ENCODE results near the gene N4BP3. TPM values are rescaled to one million over a fixed set of nuclear protein-coding genes. Genes with fewer than 3 reads are reported as not detected.

Gene N4BP3
- total RNA-seq, 8 experiments from 2014 or later = 0.41 to 11.4 (median 7.8) TPM

GRCh38 chr5:178149199-178149932 is 36.0 kb downstream of the N4BP3 start:
- H3K27ac ChIP-seq = no peak overlapping the region
- no peak overlapping the region for H3K4me3 ChIP-seq
- in situ Hi-C loops (cut with MboI; ENCODE audit: low pct_unique_long_range_greater_than_20kb in 2 of 9, low sequenced_read_pairs in 9 of 9, unreplicated experiment in 9 of 9) = loop anchor here in 1 of 9 experiments (10.0 kb wide), 1 partner anchor 75 kb away; no protein-coding TSS in a partner anchor
- ATAC-seq (replicated peaks in 6 of 8) = peak in 3 of 8 experiments; percentile 9 to 19 (median 16)
- 0 to 100% (median 77%) methylated on average over 1 to 7 of the region's 11 CpGs; no CpG with 5 or more reads in 2 of the 10 experiments for WGBS, 10 experiments
- peaks cover 6 to 7% of the 10 kb centered on the region in 2 donors for H3K4me1 ChIP-seq (replicated peaks in 1 of 2)

- Histone ChIP-seq H3K27ac (no peak overlapping the region), H3K4me3 (no peak overlapping the region), H3K4me1 (replicated peaks in 1 of 2) (peaks cover 6 to 7% of the 10 kb centered on the region in 2 donors)
- ATAC-seq (replicated peaks in 6 of 8) = no peak
- in situ Hi-C loops (cut with MboI; ENCODE audit: low pct_unique_long_range_greater_than_20kb in 2 of 9, low sequenced_read_pairs in 9 of 9, unreplicated experiment in 9 of 9) = loop anchor here in 4 of 9 experiments (10.0 to 25.0 kb wide), 3 partner anchors 76 to 539 kb away; partner anchors contain the start of gene B4GALT7 (in 1 of the 4)
- WGBS, 10 experiments = 80 to 100% (median 90%) methylated on average over 1 to 3 of the region's 11 CpGs; no CpG with 5 or more reads in 3 of the 10 experiments
Observed at GRCh38 chr5:178150977-178151734, 37.8 kb downstream of the N4BP3 start.

GRCh38 chr5:178152491-178153444 is 39.4 kb downstream of the N4BP3 start:
- Histone ChIP-seq H3K27ac (peak overlapping the region; percentile 59 to 85), H3K4me3 (peak overlapping the region; percentile 57 to 86 (median 75)), H3K4me1 (replicated peaks in 1 of 2) (peaks cover 6 to 7% of the 10 kb centered on the region in 2 donors)
- WGBS, 10 experiments = 0 to 87% (median 15%) methylated on average over 2 to 17 of the region's 31 CpGs
- ATAC-seq (replicated peaks in 6 of 8) = no peak
- in situ Hi-C loops (cut with MboI; ENCODE audit: low pct_unique_long_range_greater_than_20kb in 2 of 9, low sequenced_read_pairs in 9 of 9, unreplicated experiment in 9 of 9) = loop anchor here in 4 of 9 experiments (10.0 to 25.0 kb wide), 3 partner anchors 78 to 540 kb away; partner anchors contain the start of gene B4GALT7 (in 1 of the 4)

DNA sequence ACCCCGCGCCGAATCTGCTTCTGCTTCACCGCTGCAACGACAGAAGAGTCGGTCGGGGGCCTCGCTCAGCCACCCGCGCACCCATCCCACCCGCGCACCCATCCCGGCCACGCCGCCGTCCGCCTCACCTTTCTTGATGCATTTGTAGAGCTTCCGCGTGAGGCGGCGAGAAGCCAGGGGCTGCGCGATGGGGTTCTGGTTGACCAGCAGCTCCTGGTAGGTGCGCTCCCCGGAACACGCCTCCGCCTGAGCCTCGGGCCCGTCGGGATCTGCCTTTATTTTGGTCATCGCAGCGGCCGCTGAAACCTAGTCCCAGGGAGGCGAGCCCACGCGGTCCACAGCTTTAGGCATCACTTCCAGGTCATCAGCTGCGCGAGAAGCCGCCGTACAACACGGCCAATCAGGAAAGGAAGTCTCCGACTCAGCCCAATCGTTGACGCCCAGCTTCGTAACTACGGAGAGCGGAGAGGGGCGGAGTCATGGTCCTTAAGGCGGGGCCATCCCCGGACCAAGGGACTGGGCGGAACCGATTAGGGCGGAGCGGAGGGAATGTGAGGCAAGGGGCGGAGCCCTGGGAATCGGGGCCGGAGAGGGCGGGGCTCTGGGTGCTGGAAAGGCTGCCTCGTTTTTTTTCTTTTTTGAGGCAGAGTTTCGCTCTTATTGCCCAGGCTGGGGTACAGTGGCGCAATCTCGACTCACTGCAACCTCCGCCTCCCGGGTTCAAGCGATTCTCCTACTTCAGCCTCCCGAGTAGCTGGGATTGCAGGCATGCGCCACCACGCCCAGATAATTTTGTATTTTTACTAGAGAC is 40.4 kb downstream of the N4BP3 start, which contains the start of gene NHP2:
TSS of gene NHP2 (minus strand) at position 356 of the 811 bp plus-strand sequence. CDS start at position 288, 68 bp downstream.
- peaks cover 6 to 7% of the 10 kb centered on the region in 2 donors for H3K4me1 ChIP-seq (replicated peaks in 1 of 2)
- peak within 1 kb of the TSS; percentile 57 to 86 (median 75) for H3K4me3 ChIP-seq
- peak; percentile 89 to 98 (median 96) for ATAC-seq (replicated peaks in 6 of 8)
- peak within 1 kb of the TSS; percentile 59 to 85 for H3K27ac ChIP-seq
- in situ Hi-C loops (cut with MboI; ENCODE audit: low pct_unique_long_range_greater_than_20kb in 2 of 9, low sequenced_read_pairs in 9 of 9, unreplicated experiment in 9 of 9) = loop anchor here in 4 of 9 experiments (10.0 to 25.0 kb wide), 3 partner anchors 79 to 541 kb away; partner anchors contain the start of gene B4GALT7 (in 1 of the 4)
- WGBS, 10 experiments = 0 to 67% (median 1%) methylated on average over 3 to 15 of the region's 68 CpGs; no CpG with 5 or more reads in 5 of the 10 experiments

DNA sequence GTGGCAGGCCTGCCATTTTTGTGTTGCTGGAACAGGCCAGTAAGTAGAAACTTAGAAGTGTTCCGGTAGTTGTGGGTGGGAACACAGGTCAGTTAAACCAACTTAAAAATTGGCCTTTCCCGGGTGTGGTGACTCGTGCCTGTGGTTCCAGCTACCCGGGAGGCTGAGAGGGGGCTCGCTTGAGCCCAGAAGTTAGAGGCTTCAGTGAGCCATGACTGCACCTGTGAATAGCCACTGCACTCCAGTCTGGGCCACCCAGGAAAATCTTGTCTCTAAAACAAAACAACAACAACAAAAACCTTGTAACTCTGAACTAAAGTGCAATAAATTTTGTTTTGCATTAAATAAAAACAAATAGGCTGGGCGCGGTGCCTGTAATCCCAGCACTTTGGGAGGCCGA is 41.7 kb downstream of the N4BP3 start:
- in situ Hi-C loops (cut with MboI; ENCODE audit: low pct_unique_long_range_greater_than_20kb in 2 of 9, low sequenced_read_pairs in 9 of 9, unreplicated experiment in 9 of 9) = loop anchor here in 4 of 9 experiments (10.0 to 25.0 kb wide), 3 partner anchors 80 to 543 kb away; partner anchors contain the start of gene B4GALT7 (in 1 of the 4)
- H3K27ac ChIP-seq = no peak overlapping the region
- WGBS, 10 experiments = 60 to 94% (median 76%) methylated on average over 1 to 8 of the region's 8 CpGs; no CpG with 5 or more reads in 4 of the 10 experiments
- peaks cover 6 to 7% of the 10 kb centered on the region in 2 donors for H3K4me1 ChIP-seq (replicated peaks in 1 of 2)
- H3K4me3 ChIP-seq = no peak overlapping the region
- no peak for ATAC-seq (replicated peaks in 6 of 8)

GRCh38 chr5:178160176-178160575 is 46.8 kb downstream of the N4BP3 start:
- in situ Hi-C loops (cut with MboI; ENCODE audit: low pct_unique_long_range_greater_than_20kb in 2 of 9, low sequenced_read_pairs in 9 of 9, unreplicated experiment in 9 of 9) = loop anchor here in 6 of 9 experiments (10.0 to 25.0 kb wide), 3 partner anchors 85 to 548 kb away; partner anchors contain the start of gene B4GALT7 (in 1 of the 6)
- Histone ChIP-seq H3K4me3 (no peak overlapping the region), H3K4me1 (replicated peaks in 1 of 2) (no peaks in the 10 kb centered on the region), H3K27ac (no peak overlapping the region)
- ATAC-seq (replicated peaks in 6 of 8) = no peak
- 30 to 92% (median 81%) methylated on average over 1 to 4 of the region's 5 CpGs; no CpG with 5 or more reads in 2 of the 10 experiments for WGBS, 10 experiments

- no peak overlapping the region for H3K27ac ChIP-seq
- no peaks in the 10 kb centered on the region for H3K4me1 ChIP-seq (replicated peaks in 1 of 2)
- 69 to 90% (median 86%) methylated on average over 2 to 9 of the region's 9 CpGs; no CpG with 5 or more reads in 6 of the 10 experiments for WGBS, 10 experiments
- no peak overlapping the region for H3K4me3 ChIP-seq
- in situ Hi-C loops (cut with MboI; ENCODE audit: low pct_unique_long_range_greater_than_20kb in 2 of 9, low sequenced_read_pairs in 9 of 9, unreplicated experiment in 9 of 9) = loop anchor here in 6 of 9 experiments (10.0 to 25.0 kb wide), 3 partner anchors 88 to 550 kb away; partner anchors contain the start of gene B4GALT7 (in 1 of the 6)
- no peak for ATAC-seq (replicated peaks in 6 of 8)
Observed at GRCh38 chr5:178162481-178162880, 49.1 kb downstream of the N4BP3 start.

GRCh38 chr5:178163772-178164735 is 50.7 kb downstream of the N4BP3 start:
- WGBS, 10 experiments = 11 to 64% (median 24%) methylated on average over 1 to 17 of the region's 33 CpGs
- Histone ChIP-seq H3K4me3 (peak overlapping the region; percentile 6 to 22 (median 16)), H3K27ac (no peak overlapping the region), H3K4me1 (replicated peaks in 1 of 2) (no peaks in the 10 kb centered on the region)
- peak; percentile 96 to 100 (median 98) for ATAC-seq (replicated peaks in 6 of 8)
- in situ Hi-C loops (cut with MboI; ENCODE audit: low pct_unique_long_range_greater_than_20kb in 2 of 9, low sequenced_read_pairs in 9 of 9, unreplicated experiment in 9 of 9) = loop anchor here in 6 of 9 experiments (10.0 to 25.0 kb wide), 3 partner anchors 89 to 552 kb away; partner anchors contain the start of gene B4GALT7 (in 1 of the 6)

- in situ Hi-C loops (cut with MboI; ENCODE audit: low pct_unique_long_range_greater_than_20kb in 2 of 9, low sequenced_read_pairs in 9 of 9, unreplicated experiment in 9 of 9) = loop anchor here in 6 of 9 experiments (10.0 to 25.0 kb wide), 3 partner anchors 91 to 553 kb away; partner anchors contain the start of gene B4GALT7 (in 1 of the 6)
- ATAC-seq (replicated peaks in 6 of 8) = no peak
- H3K4me3 ChIP-seq = no peak overlapping the region
- H3K4me1 ChIP-seq (replicated peaks in 1 of 2) = no peaks in the 10 kb centered on the region
- 93 to 100% (median 95%) methylated on average over 2 to 16 of the region's 38 CpGs; no CpG with 5 or more reads in 6 of the 10 experiments for WGBS, 10 experiments
- no peak overlapping the region for H3K27ac ChIP-seq
Observed at GRCh38 chr5:178165581-178165980, 52.2 kb downstream of the N4BP3 start.

GRCh38 chr5:178170455-178170854 is 57.1 kb downstream of the N4BP3 start:
- peak in 3 of 8 experiments; percentile 68 to 99 (median 94) for ATAC-seq (replicated peaks in 6 of 8)
- in situ Hi-C loops (cut with MboI; ENCODE audit: low pct_unique_long_range_greater_than_20kb in 2 of 9, low sequenced_read_pairs in 9 of 9, unreplicated experiment in 9 of 9) = loop anchor here in 4 of 9 experiments (25.0 kb wide), 2 partner anchors 108 to 558 kb away; partner anchors contain the start of gene B4GALT7 (in 1 of the 4)
- Histone ChIP-seq H3K4me1 (replicated peaks in 1 of 2) (no peaks in the 10 kb centered on the region), H3K4me3 (no peak overlapping the region), H3K27ac (no peak overlapping the region)
- 40 to 100% (median 67%) methylated on average over 1 to 2 of the region's 2 CpGs; no CpG with 5 or more reads in 3 of the 10 experiments for WGBS, 10 experiments
